ENCODE results near the gene SIK3.

Gene SIK3

DNA sequence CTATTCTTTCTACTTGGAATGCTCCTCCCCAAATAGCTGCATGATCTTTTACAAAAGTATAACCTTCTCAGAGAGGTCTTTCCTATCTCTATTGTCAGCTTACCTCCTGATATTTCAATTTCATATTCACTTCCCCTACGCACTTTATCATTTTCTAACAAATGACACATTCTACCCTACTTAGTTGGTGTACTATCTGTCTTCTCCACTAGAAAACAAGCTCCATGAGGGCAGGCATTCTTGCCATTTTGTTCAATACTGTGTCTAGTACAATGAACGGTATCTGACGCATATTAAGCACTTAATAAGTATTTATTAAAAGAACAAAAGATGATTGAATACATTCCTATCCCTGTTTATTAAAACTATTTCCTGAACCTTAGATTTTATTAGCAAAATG is 164.3 kb downstream of the SIK3 start:
- no peak for DNase-seq (ENCODE audit: low read depth, low spot score)
- ChIA-PET POLR2A (no interaction called here), CTCF (no interaction called here)
- no peak for TF ChIP-seq CTCF (IDR thresholded peaks at IDR 0.05; ENCODE audit: insufficient read depth, low read length, missing control alignments)
- H3K4me3 ChIP-seq (ENCODE audit: low read depth, low read length) = no peak overlapping the region

- no peak for TF ChIP-seq CTCF (IDR thresholded peaks at IDR 0.05; ENCODE audit: insufficient read depth, low read length, missing control alignments)
- CTCF ChIA-PET = no interaction called here
Observed at GRCh38 chr11:116932181-116932580, 166.0 kb downstream of the SIK3 start.

GRCh38 chr11:116931206-116931953 is 166.8 kb downstream of the SIK3 start:
- no peak for TF ChIP-seq CTCF (IDR thresholded peaks at IDR 0.05; ENCODE audit: insufficient read depth, low read length, missing control alignments)
- POLR2A ChIA-PET = no interaction called here
- no peak overlapping the region for H3K4me3 ChIP-seq (ENCODE audit: low read depth, low read length)
- CTCF ChIA-PET = interaction anchor here (1.0 kb wide), 1 partner anchor 10 kb away, joined by 4 read pairs; no protein-coding TSS in a partner anchor
- DNase-seq (ENCODE audit: low read depth, low spot score) = no peak

More at GRCh38 chr11:116932181-116932580, 166.0 kb downstream of the SIK3 start:
- POLR2A ChIA-PET = no interaction called here
- H3K4me3 ChIP-seq (ENCODE audit: low read depth, low read length) = no peak overlapping the region
- DNase-seq (ENCODE audit: low read depth, low spot score) = no peak

DNA sequence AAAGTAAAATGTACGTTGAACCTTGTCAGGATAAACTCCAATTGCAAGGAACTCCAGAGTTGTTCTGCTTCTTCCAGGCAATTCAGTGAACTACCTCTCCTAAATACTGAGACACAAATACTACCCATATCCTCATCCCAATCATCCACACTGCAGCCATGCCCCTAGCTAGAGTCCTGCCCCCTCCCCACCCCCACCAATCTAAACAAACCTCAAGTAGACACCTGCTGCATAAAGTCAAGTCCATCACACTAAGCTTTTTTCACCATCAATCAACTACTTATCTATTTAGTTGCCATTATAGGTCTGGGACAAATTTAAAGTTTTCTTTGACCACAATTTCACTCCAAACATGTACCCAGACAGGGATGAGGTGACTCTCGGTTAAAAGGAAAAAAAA is 167.6 kb downstream of the SIK3 start:
- DNase-seq (ENCODE audit: low read depth, low spot score) = no peak
- TF ChIP-seq CTCF (IDR thresholded peaks at IDR 0.05; ENCODE audit: insufficient read depth, low read length, missing control alignments) = no peak
- ChIA-PET CTCF (interaction anchor here (1.0 to 2.0 kb wide), 4 partner anchors 9 to 147 kb away, joined by 3 to 5 read pairs (median 4); no protein-coding TSS in a partner anchor), POLR2A (no interaction called here)
- no peak overlapping the region for H3K4me3 ChIP-seq (ENCODE audit: low read depth, low read length)

- TF ChIP-seq CTCF (IDR thresholded peaks at IDR 0.05; ENCODE audit: insufficient read depth, low read length, missing control alignments) = no peak
- ChIA-PET CTCF (interaction anchor here (1.0 to 2.0 kb wide), 6 partner anchors 8 to 299 kb away, joined by 3 to 5 read pairs (median 4); no protein-coding TSS in a partner anchor), POLR2A (no interaction called here)
- DNase-seq (ENCODE audit: low read depth, low spot score) = no peak
- H3K4me3 ChIP-seq (ENCODE audit: low read depth, low read length) = no peak overlapping the region
Observed at GRCh38 chr11:116930177-116930576, 168.1 kb downstream of the SIK3 start.

GRCh38 chr11:116929414-116930090 is 168.7 kb downstream of the SIK3 start:
- DNase-seq (ENCODE audit: low read depth, low spot score) = no peak
- ChIA-PET CTCF (interaction anchor here (0.9 to 2.0 kb wide), 8 partner anchors 12 to 299 kb away, joined by 3 to 5 read pairs (median 3); no protein-coding TSS in a partner anchor), POLR2A (no interaction called here)
- no peak for TF ChIP-seq CTCF (IDR thresholded peaks at IDR 0.05; ENCODE audit: insufficient read depth, low read length, missing control alignments)
- no peak overlapping the region for H3K4me3 ChIP-seq (ENCODE audit: low read depth, low read length)

All from AG04449 (cell line).